Prostate gland (tissue), 2 donors: ENCODE data around the gene KISS1.

Source experiments
- POLR2A ChIP-seq: fragments of 450-650 bp; IDR thresholded peaks from one replicate; pipeline ENCODE4 v1.6.1; 2016; ENCODE audit warnings: antibody characterized with exemption, mild to moderate bottlenecking
- POLR2AphosphoS5 ChIP-seq: sonication (generic); formaldehyde crosslinking; IDR thresholded peaks from one replicate; pipeline ENCODE4 v1.6.1; 2017; ENCODE audit warnings: antibody characterized with exemption
- TF ChIP-seq, protein P1 (sequence below), 4 experiments: fragments of 200-600 bp in 2 of 4; fragments of 450-650 bp in 2 of 4; sonication (generic) in 2 of 4; IDR thresholded peaks; 1 replicate in 3 of 4; 2 replicates in 1 of 4; pipeline ENCODE4 v1.5.1; 2016 to 2019; ENCODE audit warnings: antibody characterized with exemption in 4 of 4, mild to moderate bottlenecking in 2 of 4, moderate library complexity in 2 of 4

DNA sequence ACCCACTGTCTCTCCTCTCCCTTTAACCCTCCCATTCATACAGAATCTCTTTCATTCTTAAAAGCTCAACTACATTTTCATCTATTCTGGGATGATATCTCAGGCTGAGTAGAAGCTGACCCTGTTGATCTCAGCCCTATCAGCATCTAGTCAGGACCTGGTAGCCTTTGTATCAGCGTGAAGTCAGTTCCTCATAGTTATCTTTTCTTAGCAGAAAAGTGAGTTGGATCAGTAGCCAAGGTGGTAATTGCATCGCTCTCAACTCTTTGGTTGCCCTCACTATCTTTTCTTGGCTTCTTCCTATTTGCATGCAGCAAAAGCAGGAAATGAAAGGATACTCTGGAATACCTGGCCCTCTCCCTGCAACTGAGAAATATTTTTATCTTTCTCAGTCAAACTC is 31.1 kb upstream of the KISS1 start:
- TF ChIP-seq, protein P1, sequence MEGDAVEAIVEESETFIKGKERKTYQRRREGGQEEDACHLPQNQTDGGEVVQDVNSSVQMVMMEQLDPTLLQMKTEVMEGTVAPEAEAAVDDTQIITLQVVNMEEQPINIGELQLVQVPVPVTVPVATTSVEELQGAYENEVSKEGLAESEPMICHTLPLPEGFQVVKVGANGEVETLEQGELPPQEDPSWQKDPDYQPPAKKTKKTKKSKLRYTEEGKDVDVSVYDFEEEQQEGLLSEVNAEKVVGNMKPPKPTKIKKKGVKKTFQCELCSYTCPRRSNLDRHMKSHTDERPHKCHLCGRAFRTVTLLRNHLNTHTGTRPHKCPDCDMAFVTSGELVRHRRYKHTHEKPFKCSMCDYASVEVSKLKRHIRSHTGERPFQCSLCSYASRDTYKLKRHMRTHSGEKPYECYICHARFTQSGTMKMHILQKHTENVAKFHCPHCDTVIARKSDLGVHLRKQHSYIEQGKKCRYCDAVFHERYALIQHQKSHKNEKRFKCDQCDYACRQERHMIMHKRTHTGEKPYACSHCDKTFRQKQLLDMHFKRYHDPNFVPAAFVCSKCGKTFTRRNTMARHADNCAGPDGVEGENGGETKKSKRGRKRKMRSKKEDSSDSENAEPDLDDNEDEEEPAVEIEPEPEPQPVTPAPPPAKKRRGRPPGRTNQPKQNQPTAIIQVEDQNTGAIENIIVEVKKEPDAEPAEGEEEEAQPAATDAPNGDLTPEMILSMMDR (IDR thresholded peaks at IDR 0.05) = no peak
- TF ChIP-seq POLR2A = no peak
- TF ChIP-seq POLR2AphosphoS5 = no peak
